HepG2 (cell line): Measurements from ENCODE around the gene MGST2. TPM values are rescaled to one million over a fixed set of nuclear protein-coding genes. Genes with fewer than 3 reads are reported as not detected.

Source experiments
- CREBL2 ChIP-seq: sonication (generic); formaldehyde crosslinking; IDR thresholded peaks from 2 replicates; pipeline ENCODE4 v1.8.1; 2023; ENCODE audit warnings: missing genetic modification reagents, mild to moderate bottlenecking, borderline replicate concordance
- CSRNP2 ChIP-seq: sonication (generic); formaldehyde crosslinking; conservative IDR thresholded peaks from 2 replicates; pipeline ENCODE4 v1.8.0; 2022; ENCODE audit warnings: low read depth, missing genetic modification reagents
- HES4 ChIP-seq: sonication (generic); formaldehyde crosslinking; IDR thresholded peaks from 2 replicates; pipeline ENCODE4 v1.9.0; 2021; ENCODE audit warnings: mild to moderate bottlenecking, missing genetic modification reagents, borderline replicate concordance
- HMGXB3 ChIP-seq: sonication (generic); formaldehyde crosslinking; IDR thresholded peaks from 2 replicates; pipeline ENCODE4 v1.4.0; 2020; ENCODE audit warnings: missing genetic modification reagents, borderline replicate concordance
- KLF13 ChIP-seq: sonication (generic); formaldehyde crosslinking; IDR thresholded peaks from 2 replicates; pipeline ENCODE4 v1.4.0; 2020; ENCODE audit warnings: mild to moderate bottlenecking, missing genetic modification reagents
- MLXIP ChIP-seq: sonication (generic); formaldehyde crosslinking; IDR thresholded peaks from 2 replicates; pipeline ENCODE4 v1.9.0; 2021; ENCODE audit warnings: missing genetic modification reagents, borderline replicate concordance
- ZBTB49 ChIP-seq: sonication (generic); formaldehyde crosslinking; IDR thresholded peaks from 2 replicates; pipeline ENCODE4 v1.4.0; 2020; ENCODE audit warnings: missing genetic modification reagents, borderline replicate concordance
- ZMAT5 ChIP-seq: sonication (generic); formaldehyde crosslinking; IDR thresholded peaks from 2 replicates; pipeline ENCODE4 v1.5.0; 2020; ENCODE audit warnings: mild to moderate bottlenecking, low read depth, missing genetic modification reagents, borderline replicate concordance
- ZNF12 ChIP-seq: sonication (generic); formaldehyde crosslinking; IDR thresholded peaks from 2 replicates; pipeline ENCODE4 v1.5.0; 2020; ENCODE audit warnings: missing genetic modification reagents
- ZNF354B ChIP-seq: sonication (generic); formaldehyde crosslinking; IDR thresholded peaks from 2 replicates; pipeline ENCODE4 v1.8.0; 2022; ENCODE audit warnings: mild to moderate bottlenecking, missing genetic modification reagents
- ZNF496 ChIP-seq: sonication (generic); formaldehyde crosslinking; IDR thresholded peaks from 2 replicates; pipeline ENCODE4 v1.8.1; 2023; ENCODE audit warnings: mild to moderate bottlenecking, moderate library complexity, missing genetic modification reagents; ENCODE audit not compliant: insufficient replicate concordance
- ZNF770 ChIP-seq: sonication (generic); formaldehyde crosslinking; IDR thresholded peaks from 2 replicates; pipeline ENCODE4 v1.5.0; 2020; ENCODE audit warnings: mild to moderate bottlenecking, missing genetic modification reagents
- ZNF773 ChIP-seq: sonication (generic); formaldehyde crosslinking; IDR thresholded peaks from 2 replicates; pipeline ENCODE4 v1.4.0; 2020; ENCODE audit warnings: missing genetic modification reagents, borderline replicate concordance
- polyA plus RNA-seq, 8 experiments: library from polyadenylated mRNA; depleted of rRNA in 3 of 8; stranded (reverse) in 7 of 8; unstranded in 1 of 8; fragments of >200 nt; fragmentation: Illumina TruSeq in 4 of 8; extraction: Trizol in 4 of 8; gene quantifications; 2 replicates each; pipeline versions ENCODE4 v1.2.1 to v1.2.3, GENCODE V29; 2011 to 2016; ENCODE audit warnings: low read depth in 4 of 8, missing spikeins in 1 of 8, mixed read lengths in 1 of 8; ENCODE audit not compliant: insufficient read depth in 1 of 8
- total RNA-seq, 5 experiments: library from RNA; depleted of rRNA; stranded (reverse); fragments of >200 nt; fragmentation: Illumina TruSeq; extraction: Trizol; gene quantifications; 2 replicates each; pipeline ENCODE4 v1.2.3, GENCODE V29; 2016; ENCODE audit warnings: low read depth in 1 of 5

MGST2 gene
- total and polyA plus RNA-seq, 2 of the 13 experiments (the other 11 are each of a cell fraction or from before 2014, with no cell fraction given): 205 to 416 TPM

- no peak for TF ChIP-seq CSRNP2 (CRISPR knock-in tag)
- TF ChIP-seq KLF13 (CRISPR knock-in tag): no peak
- TF ChIP-seq CREBL2 (CRISPR knock-in tag): no peak
- no peak for TF ChIP-seq ZMAT5
- TF ChIP-seq ZNF354B (CRISPR knock-in tag): no peak
- no peak for TF ChIP-seq MLXIP
- TF ChIP-seq ZNF773 (CRISPR knock-in tag): no peak
- TF ChIP-seq ZNF12 (CRISPR knock-in tag): no peak
- TF ChIP-seq ZNF496 (CRISPR knock-in tag): no peak
- TF ChIP-seq HMGXB3 (CRISPR knock-in tag): no peak
- no peak for TF ChIP-seq HES4 (CRISPR knock-in tag)
- no peak for TF ChIP-seq ZBTB49 (CRISPR knock-in tag)
- TF ChIP-seq ZNF770: no peak
Observed at GRCh38 chr4:139738846-139739613, 73.4 kb downstream of the MGST2 start (continued).
